HEK293T (cell line): ENCODE data around the gene SGSM2.
A peak's percentile ranks its signal among the peaks of the same experiment; 100 is the strongest.

ENCODE experiments used
- CTCF ChIA-PET: fragments of 350-600 bp; formaldehyde crosslinking; extraction: SDS; loops from one replicate; lab custom pipeline; 2021; ENCODE audit warnings: antibody characterized with exemption, inconsistent platforms; lab: Yijun Ruan, JAX
- POLR2A ChIA-PET: fragments of 350-600 bp; formaldehyde crosslinking; extraction: SDS; loops from one replicate; lab custom pipeline; 2020; ENCODE audit warnings: antibody characterized with exemption, inconsistent platforms; lab: Yijun Ruan, JAX
- DNase-seq: peaks from one replicate; pipeline ENCODE4 v3.0.0; 2012; ENCODE audit warnings: mixed read lengths; ENCODE audit errors: extremely low spot score
- ARNT ChIP-seq: fragments of 450-650 bp; IDR thresholded peaks from 2 replicates; pipeline ENCODE4 v1.6.1; 2017; ENCODE audit warnings: mild to moderate bottlenecking
- BHLHE40 ChIP-seq: fragments of 450-650 bp; IDR thresholded peaks from 2 replicates; pipeline ENCODE4 v1.6.1; 2016; ENCODE audit warnings: mild to moderate bottlenecking, moderate library complexity, borderline replicate concordance
- CTBP1 ChIP-seq: fragments of 450-650 bp; IDR thresholded peaks from 2 replicates; pipeline ENCODE4 v1.6.1; 2016; ENCODE audit warnings: borderline replicate concordance
- ELF4 ChIP-seq: fragments of 450-650 bp; IDR thresholded peaks from 2 replicates; pipeline ENCODE4 v1.6.1; 2017; ENCODE audit warnings: antibody characterized with exemption
- FOXA1 ChIP-seq: fragments of 450-650 bp; IDR thresholded peaks from 2 replicates; pipeline ENCODE4 v1.6.1; 2016; ENCODE audit warnings: mild to moderate bottlenecking
- FOXK2 ChIP-seq: fragments of 450-650 bp; IDR thresholded peaks from 2 replicates; pipeline ENCODE4 v1.6.1; 2016; ENCODE audit warnings: mild to moderate bottlenecking
- FOXM1 ChIP-seq: fragments of 450-650 bp; IDR thresholded peaks from 2 replicates; pipeline ENCODE4 v1.6.1; 2017; ENCODE audit warnings: mild to moderate bottlenecking, borderline replicate concordance
- HDGF ChIP-seq: fragments of 450-650 bp; IDR thresholded peaks from 2 replicates; pipeline ENCODE4 v1.6.1; 2017; ENCODE audit warnings: antibody characterized with exemption, borderline replicate concordance
- L3MBTL2 ChIP-seq: fragments of 450-650 bp; conservative IDR thresholded peaks from 2 replicates; pipeline ENCODE4 v1.6.1; 2016; ENCODE audit warnings: mild to moderate bottlenecking
- LEF1 ChIP-seq: fragments of 450-650 bp; IDR thresholded peaks from 2 replicates; pipeline ENCODE4 v1.6.1; 2017; ENCODE audit warnings: mild to moderate bottlenecking, borderline replicate concordance
- NFRKB ChIP-seq: fragments of 450-650 bp; IDR thresholded peaks from 2 replicates; pipeline ENCODE4 v1.6.1; 2016; ENCODE audit warnings: mild to moderate bottlenecking, moderate library complexity
- PKNOX1 ChIP-seq: fragments of 450-650 bp; IDR thresholded peaks from 2 replicates; pipeline ENCODE4 v1.6.1; 2016
- SP1 ChIP-seq: fragments of 450-650 bp; IDR thresholded peaks from 2 replicates; pipeline ENCODE4 v1.6.1; 2017
- SUZ12 ChIP-seq: fragments of 450-650 bp; IDR thresholded peaks from 2 replicates; pipeline ENCODE4 v1.6.1; 2016; ENCODE audit warnings: mild to moderate bottlenecking
- TARDBP ChIP-seq: fragments of 450-650 bp; IDR thresholded peaks from 2 replicates; pipeline ENCODE4 v1.6.1; 2016
- ZNF384 ChIP-seq: fragments of 450-650 bp; IDR thresholded peaks from 2 replicates; pipeline ENCODE4 v1.6.1; 2016

SGSM2 gene

DNA sequence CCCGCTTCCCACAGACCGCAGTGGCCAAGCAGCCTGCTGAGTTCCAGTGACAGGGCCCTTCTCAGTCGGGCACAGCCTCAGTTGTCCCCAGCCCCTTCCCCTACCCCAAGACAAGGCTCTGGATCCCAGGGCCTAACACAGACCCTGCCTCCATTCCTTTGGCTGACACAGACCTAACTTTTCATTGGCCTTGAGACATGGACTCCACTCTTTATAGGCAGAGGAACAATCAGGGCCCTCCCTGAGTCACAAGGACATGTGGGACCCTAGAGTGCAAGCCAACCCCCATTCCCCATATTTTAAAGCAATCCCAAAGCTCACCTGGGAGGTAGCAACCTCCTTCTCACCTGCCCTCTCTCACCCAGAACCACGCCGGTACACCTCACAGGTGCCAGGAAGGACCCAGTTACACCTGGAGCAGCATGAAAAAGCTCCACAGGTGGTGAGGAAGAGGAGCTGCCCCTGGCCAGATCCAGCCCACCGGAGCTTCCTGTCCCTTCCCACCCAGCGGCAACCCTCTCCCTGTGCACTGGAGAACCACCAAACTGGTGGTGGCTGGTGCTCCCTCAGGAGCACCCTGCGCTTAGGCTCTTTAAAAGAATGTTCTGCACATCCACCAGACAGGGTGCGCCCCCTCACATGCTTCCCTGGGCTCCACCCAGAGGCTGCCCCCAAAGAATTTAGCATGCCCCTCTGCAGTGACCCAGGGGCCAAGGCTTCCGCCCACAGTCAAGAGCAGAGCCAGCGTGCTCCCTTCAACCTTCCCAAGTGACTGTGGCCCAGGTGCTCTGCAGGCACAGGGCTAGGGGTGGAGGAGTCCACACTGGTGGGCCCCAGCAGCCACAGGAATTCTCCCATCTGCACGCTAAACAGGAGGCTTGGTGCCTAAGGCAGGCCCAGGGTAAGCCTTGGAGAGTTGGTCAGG lies 60.2 kb downstream of the SGSM2 start:
- ChIA-PET CTCF (interaction anchor here (0.6 to 1.0 kb wide), 2 partner anchors 15 to 18 kb away, joined by 3 to 4 read pairs; no protein-coding TSS in a partner anchor), POLR2A (interaction anchor here (2.1 kb wide), 1 partner anchor 15 kb away, joined by 6 read pairs; no protein-coding TSS in a partner anchor)
- DNase-seq, result no peak
- TF ChIP-seq FOXK2 (no peak), NFRKB (no peak), PKNOX1 (no peak), L3MBTL2 (no peak), ELF4 (no peak), CTBP1 (no peak), TARDBP (no peak), SP1 (no peak), ZNF384 (no peak), FOXM1 (no peak), FOXA1 (no peak), SUZ12 (no peak), HDGF (no peak), BHLHE40 (no peak), LEF1 (no peak), ARNT (no peak)

- DNase-seq, result no peak
- CTCF ChIA-PET, result interaction anchor here (0.6 to 1.0 kb wide), 2 partner anchors 15 to 17 kb away, joined by 3 to 4 read pairs; no protein-coding TSS in a partner anchor
- no peak for TF ChIP-seq PKNOX1
- no peak for TF ChIP-seq SUZ12
- TF ChIP-seq LEF1, result no peak
- TF ChIP-seq ARNT, result no peak
- no peak for TF ChIP-seq TARDBP
- TF ChIP-seq CTBP1, result no peak
- TF ChIP-seq BHLHE40, result no peak
- TF ChIP-seq ELF4, result no peak
- POLR2A ChIA-PET, result interaction anchor here (2.1 kb wide), 1 partner anchor 16 kb away, joined by 6 read pairs; no protein-coding TSS in a partner anchor
These were observed 60.9 kb downstream of the SGSM2 start for GRCh38 chr17:2398182-2398581.

DNA sequence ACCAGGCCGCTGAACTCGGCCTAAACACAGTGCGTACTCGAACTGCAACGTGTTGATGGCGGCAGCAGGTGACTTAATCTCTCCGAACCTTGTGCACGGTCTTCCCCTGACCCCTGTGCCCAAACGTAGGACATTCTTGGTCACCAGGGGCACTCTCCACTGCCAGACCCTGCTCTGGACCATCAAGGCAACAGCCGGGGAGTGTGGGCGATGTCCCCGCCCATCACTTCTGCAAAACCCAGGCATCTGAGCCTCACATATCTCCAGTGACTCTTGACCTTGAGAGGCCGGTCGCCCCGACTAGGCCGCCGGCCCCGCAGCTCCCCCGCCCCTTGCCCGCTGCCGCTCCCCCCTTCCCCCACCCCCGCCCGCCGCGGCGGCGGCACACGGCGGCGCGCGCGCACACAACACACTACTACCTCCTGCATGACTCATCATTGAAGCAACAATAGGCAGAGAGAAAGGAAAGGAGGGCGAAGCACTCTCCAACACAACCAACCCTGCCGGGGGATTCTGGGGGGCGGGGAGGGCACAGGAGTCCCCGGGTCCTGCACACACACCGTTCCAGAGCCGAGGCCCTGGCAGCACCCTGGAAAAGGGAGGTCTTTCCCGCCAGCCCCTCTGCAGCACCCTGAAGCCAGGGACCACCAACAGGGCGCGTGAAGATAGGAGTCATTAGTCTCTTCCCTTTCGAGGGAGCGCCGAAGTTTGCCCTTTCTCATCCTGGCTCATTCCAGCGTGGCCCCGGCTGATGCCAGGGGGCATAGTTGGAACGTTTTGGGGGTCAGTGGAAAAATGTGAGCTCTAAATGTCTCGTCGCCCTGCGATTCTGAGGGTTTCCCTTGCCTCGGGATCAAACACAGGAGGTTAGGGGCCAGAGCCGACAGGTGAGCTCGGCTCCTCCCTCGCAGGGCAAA lies 61.6 kb downstream of the SGSM2 start:
- ChIA-PET CTCF (interaction anchor here (1.0 kb wide), 1 partner anchor 17 kb away, joined by 3 read pairs; no protein-coding TSS in a partner anchor), POLR2A (interaction anchor here (0.7 to 2.1 kb wide), 2 partner anchors 16 to 194 kb away, joined by 3 to 6 read pairs; partner anchors contain the start of gene PAFAH1B1)
- TF ChIP-seq L3MBTL2 (peak; percentile 15; the same call in 1 of the 2 replicates), FOXA1 (no peak), LEF1 (no peak), CTBP1 (no peak)
- DNase-seq, result no peak

- TF ChIP-seq ARNT, result no peak
- TF ChIP-seq PKNOX1, result no peak
- no peak for TF ChIP-seq NFRKB
- TF ChIP-seq SUZ12, result no peak
- no peak for TF ChIP-seq FOXK2
- no peak for TF ChIP-seq FOXA1
- peak; percentile 96 for TF ChIP-seq TARDBP
- peak; percentile 41 for TF ChIP-seq L3MBTL2
- TF ChIP-seq ZNF384, result no peak
- no peak for TF ChIP-seq FOXM1
- CTCF ChIA-PET, result interaction anchor here (1.0 kb wide), 1 partner anchor 16 kb away, joined by 3 read pairs; no protein-coding TSS in a partner anchor
- POLR2A ChIA-PET, result interaction anchor here (0.7 to 2.1 kb wide), 2 partner anchors 17 to 193 kb away, joined by 3 to 6 read pairs; partner anchors contain the start of gene PAFAH1B1
- DNase-seq, result peak; percentile 85
These were observed 62.5 kb downstream of the SGSM2 start for GRCh38 chr17:2399572-2400473.

- TF ChIP-seq L3MBTL2, result 0 out of 2 replicates have a peak, but pooled peaks have one; percentile 27
- TF ChIP-seq PKNOX1, result no peak
- CTCF ChIA-PET, result no interaction called here
- DNase-seq, result peak; percentile 46
- POLR2A ChIA-PET, result no interaction called here
These were observed 63.2 kb downstream of the SGSM2 start for GRCh38 chr17:2400474-2400866.
